Measurements from ENCODE around the gene GLRA3. TPM values are rescaled to one million over a fixed set of nuclear protein-coding genes. Genes with fewer than 3 reads are reported as not detected.

GLRA3 gene
- total RNA-seq, 1 experiment from 2014 or later = not detected

- Histone ChIP-seq H3K36me3 (no peaks in the 10 kb centered on the region), H3K27ac (no peak overlapping the region), H3K9me3 (replicated peaks) (no peaks in the 10 kb centered on the region), H3K27me3 (replicated peaks) (no peaks in the 10 kb centered on the region; the same call in 1 of the 2 replicates), H3K4me3 (no peak overlapping the region), H3K4me1 (replicated peaks) (no peaks in the 10 kb centered on the region)
- DNase-seq (ENCODE audit: low read depth in 1 of 2, low spot score in 2 of 2) = no peak
Observed at GRCh38 chr4:174613979-174614378, 215.1 kb downstream of the GLRA3 start.

- H3K27me3 ChIP-seq (replicated peaks) = no peaks in the 10 kb centered on the region; the same call in 1 of the 2 replicates
- H3K27ac ChIP-seq = no peak overlapping the region
- no peaks in the 10 kb centered on the region for H3K9me3 ChIP-seq (replicated peaks)
- no peak for DNase-seq (ENCODE audit: low read depth in 1 of 2, low spot score in 2 of 2)
- H3K4me3 ChIP-seq = no peak overlapping the region
- no peaks in the 10 kb centered on the region for H3K36me3 ChIP-seq
- H3K4me1 ChIP-seq (replicated peaks) = no peaks in the 10 kb centered on the region
Observed at GRCh38 chr4:174611792-174612191, 217.3 kb downstream of the GLRA3 start.

GRCh38 chr4:174607792-174608191, 221.3 kb downstream of the GLRA3 start:
- H3K36me3 ChIP-seq = no peaks in the 10 kb centered on the region

GRCh38 chr4:174604198-174604597, 224.8 kb downstream of the GLRA3 start:
- no peak overlapping the region for H3K4me3 ChIP-seq
- H3K4me1 ChIP-seq (replicated peaks) = no peaks in the 10 kb centered on the region
- H3K27me3 ChIP-seq (replicated peaks) = no peaks in the 10 kb centered on the region
- no peaks in the 10 kb centered on the region for H3K36me3 ChIP-seq
- H3K27ac ChIP-seq = no peak overlapping the region
- no peak for DNase-seq (ENCODE audit: low read depth in 1 of 2, low spot score in 2 of 2)
- H3K9me3 ChIP-seq (replicated peaks) = no peaks in the 10 kb centered on the region

More at GRCh38 chr4:174607792-174608191, 221.3 kb downstream of the GLRA3 start:
- no peak for DNase-seq (ENCODE audit: low read depth in 1 of 2, low spot score in 2 of 2)
- H3K27ac ChIP-seq = no peak overlapping the region
- no peaks in the 10 kb centered on the region for H3K4me1 ChIP-seq (replicated peaks)
- no peaks in the 10 kb centered on the region for H3K9me3 ChIP-seq (replicated peaks)
- H3K4me3 ChIP-seq = no peak overlapping the region
- H3K27me3 ChIP-seq (replicated peaks) = no peaks in the 10 kb centered on the region

- H3K4me3 ChIP-seq = no peak overlapping the region
- no peaks in the 10 kb centered on the region for H3K36me3 ChIP-seq
- H3K27me3 ChIP-seq (replicated peaks) = no peaks in the 10 kb centered on the region
- no peaks in the 10 kb centered on the region for H3K9me3 ChIP-seq (replicated peaks)
- H3K27ac ChIP-seq = no peak overlapping the region
- DNase-seq (ENCODE audit: low read depth in 1 of 2, low spot score in 2 of 2) = no peak
- peaks cover 4% of the 10 kb centered on the region for H3K4me1 ChIP-seq (replicated peaks)
Observed at GRCh38 chr4:174600391-174600790, 228.7 kb downstream of the GLRA3 start.

- Histone ChIP-seq H3K36me3 (no peaks in the 10 kb centered on the region), H3K27ac (no peak overlapping the region), H3K9me3 (replicated peaks) (no peaks in the 10 kb centered on the region), H3K4me1 (replicated peaks) (peaks cover 13% of the 10 kb centered on the region), H3K4me3 (no peak overlapping the region), H3K27me3 (replicated peaks) (no peaks in the 10 kb centered on the region)
- no peak for DNase-seq (ENCODE audit: low read depth in 1 of 2, low spot score in 2 of 2)
Observed at GRCh38 chr4:174598800-174599199, 230.2 kb downstream of the GLRA3 start.

GRCh38 chr4:174596513-174596912, 232.5 kb downstream of the GLRA3 start:
- Histone ChIP-seq H3K27me3 (replicated peaks) (no peaks in the 10 kb centered on the region), H3K9me3 (replicated peaks) (no peaks in the 10 kb centered on the region), H3K36me3 (no peaks in the 10 kb centered on the region), H3K27ac (no peak overlapping the region), H3K4me1 (replicated peaks) (peaks cover 20% of the 10 kb centered on the region), H3K4me3 (no peak overlapping the region)
- no peak for DNase-seq (ENCODE audit: low read depth in 1 of 2, low spot score in 2 of 2)

- DNase-seq (ENCODE audit: low read depth in 1 of 2, low spot score in 2 of 2) = peak in 1 of 2 experiments; percentile 62
- H3K9me3 ChIP-seq (replicated peaks) = no peaks in the 10 kb centered on the region
- H3K4me1 ChIP-seq (replicated peaks) = peaks cover 20% of the 10 kb centered on the region
- H3K27ac ChIP-seq = peak overlapping the region; percentile 51
- H3K36me3 ChIP-seq = no peaks in the 10 kb centered on the region
- no peaks in the 10 kb centered on the region for H3K27me3 ChIP-seq (replicated peaks)
- no peak overlapping the region for H3K4me3 ChIP-seq
Observed at GRCh38 chr4:174595141-174595929, 233.7 kb downstream of the GLRA3 start.

GRCh38 chr4:174593701-174594100, 235.3 kb downstream of the GLRA3 start:
- DNase-seq (ENCODE audit: low read depth in 1 of 2, low spot score in 2 of 2) = no peak
- no peak overlapping the region for H3K4me3 ChIP-seq
- no peaks in the 10 kb centered on the region for H3K36me3 ChIP-seq

GRCh38 chr4:174592985-174593335, 236.1 kb downstream of the GLRA3 start:
- Histone ChIP-seq H3K36me3 (no peaks in the 10 kb centered on the region), H3K27ac (peak overlapping the region; percentile 30; the same call in 1 of the 2 replicates), H3K27me3 (replicated peaks) (no peaks in the 10 kb centered on the region; the same call in 1 of the 2 replicates), H3K9me3 (replicated peaks) (no peaks in the 10 kb centered on the region), H3K4me1 (replicated peaks) (peaks cover 20% of the 10 kb centered on the region), H3K4me3 (no peak overlapping the region)
- DNase-seq (ENCODE audit: low read depth in 1 of 2, low spot score in 2 of 2) = peak in 1 of 2 experiments; percentile 48

More at GRCh38 chr4:174593701-174594100, 235.3 kb downstream of the GLRA3 start:
- peaks cover 20% of the 10 kb centered on the region for H3K4me1 ChIP-seq (replicated peaks)
- H3K9me3 ChIP-seq (replicated peaks) = no peaks in the 10 kb centered on the region
- H3K27me3 ChIP-seq (replicated peaks) = no peaks in the 10 kb centered on the region; the same call in 1 of the 2 replicates
- H3K27ac ChIP-seq = no peak overlapping the region; the same call in 1 of the 2 replicates

- DNase-seq (ENCODE audit: low read depth in 1 of 2, low spot score in 2 of 2) = no peak
- no peaks in the 10 kb centered on the region for H3K9me3 ChIP-seq (replicated peaks)
- peaks cover 20% of the 10 kb centered on the region for H3K4me1 ChIP-seq (replicated peaks)
- H3K27ac ChIP-seq = 0 out of 2 replicates have a peak overlapping the region, but pooled peaks have one; percentile 30
- H3K36me3 ChIP-seq = no peaks in the 10 kb centered on the region
- no peak overlapping the region for H3K4me3 ChIP-seq
- no peaks in the 10 kb centered on the region; the same call in 1 of the 2 replicates for H3K27me3 ChIP-seq (replicated peaks)
Observed at GRCh38 chr4:174592256-174592984, 236.6 kb downstream of the GLRA3 start.

- Histone ChIP-seq H3K27ac (no peak overlapping the region), H3K36me3 (no peaks in the 10 kb centered on the region), H3K4me1 (replicated peaks) (peaks cover 20% of the 10 kb centered on the region), H3K4me3 (no peak overlapping the region), H3K27me3 (replicated peaks) (no peaks in the 10 kb centered on the region; the same call in 1 of the 2 replicates), H3K9me3 (replicated peaks) (no peaks in the 10 kb centered on the region)
- DNase-seq (ENCODE audit: low read depth in 1 of 2, low spot score in 2 of 2) = no peak
Observed at GRCh38 chr4:174591243-174592021, 237.6 kb downstream of the GLRA3 start.

GRCh38 chr4:174590336-174590735, 238.7 kb downstream of the GLRA3 start:
- Histone ChIP-seq H3K27me3 (replicated peaks) (no peaks in the 10 kb centered on the region; the same call in 1 of the 2 replicates), H3K27ac (no peak overlapping the region), H3K4me1 (replicated peaks) (peaks cover 16% of the 10 kb centered on the region), H3K36me3 (no peaks in the 10 kb centered on the region), H3K4me3 (no peak overlapping the region), H3K9me3 (replicated peaks) (no peaks in the 10 kb centered on the region)
- DNase-seq (ENCODE audit: low read depth in 1 of 2, low spot score in 2 of 2) = no peak
